Glutamatergic neuron (in vitro differentiated cells): ENCODE results near the gene STAT4. TPM values are rescaled to one million over a fixed set of nuclear protein-coding genes. Genes with fewer than 3 reads are reported as not detected.

Source experiments
- DNase-seq: peaks from one replicate; pipeline ENCODE4 v3.0.0; 2022
- H3K27ac Mint-ChIP-seq: one replicate; pipeline ENCODE4 v1.8.0; 2020; ENCODE audit warnings: mild to moderate bottlenecking, mixed read lengths, inconsistent platforms; ENCODE audit not compliant: unreplicated experiment
- H3K27me3 Mint-ChIP-seq: one replicate; pipeline ENCODE4 v1.8.0; 2020; ENCODE audit warnings: mild to moderate bottlenecking, moderate library complexity, mixed read lengths, inconsistent platforms; ENCODE audit not compliant: unreplicated experiment
- H3K36me3 Mint-ChIP-seq: one replicate; pipeline ENCODE4 v1.8.0; 2020; ENCODE audit warnings: mild to moderate bottlenecking, mixed read lengths, inconsistent platforms; ENCODE audit not compliant: unreplicated experiment
- H3K4me1 Mint-ChIP-seq: one replicate; pipeline ENCODE4 v1.8.0; 2020; ENCODE audit warnings: mild to moderate bottlenecking, low read depth, mixed read lengths, inconsistent platforms; ENCODE audit not compliant: unreplicated experiment
- H3K4me3 Mint-ChIP-seq: one replicate; pipeline ENCODE4 v1.8.0; 2020; ENCODE audit warnings: mild to moderate bottlenecking, mixed read lengths, inconsistent platforms; ENCODE audit not compliant: unreplicated experiment
- H3K9me3 Mint-ChIP-seq: one replicate; pipeline ENCODE4 v1.8.0; 2020; ENCODE audit warnings: mild to moderate bottlenecking, moderate library complexity, mixed read lengths, inconsistent platforms; ENCODE audit not compliant: unreplicated experiment
- CTCF ChIP-seq: fragments of 200-600 bp; sonication (generic); IDR thresholded peaks from one replicate; pipeline ENCODE4 v1.5.0; 2021; ENCODE audit not compliant: partially characterized antibody, unreplicated experiment
- total RNA-seq: library from RNA; stranded (reverse); fragmentation: NEBNext Ultra II Directional; extraction: Animal tissue kit (Norgen Biotek cat#: 25700); gene quantifications from one replicate; pipeline ENCODE4 v1.2.1, GENCODE V29; 2021; ENCODE audit not compliant: unreplicated experiment

STAT4 gene
- total RNA-seq, 1 donor from 2014 or later, result 0.74 TPM

DNA sequence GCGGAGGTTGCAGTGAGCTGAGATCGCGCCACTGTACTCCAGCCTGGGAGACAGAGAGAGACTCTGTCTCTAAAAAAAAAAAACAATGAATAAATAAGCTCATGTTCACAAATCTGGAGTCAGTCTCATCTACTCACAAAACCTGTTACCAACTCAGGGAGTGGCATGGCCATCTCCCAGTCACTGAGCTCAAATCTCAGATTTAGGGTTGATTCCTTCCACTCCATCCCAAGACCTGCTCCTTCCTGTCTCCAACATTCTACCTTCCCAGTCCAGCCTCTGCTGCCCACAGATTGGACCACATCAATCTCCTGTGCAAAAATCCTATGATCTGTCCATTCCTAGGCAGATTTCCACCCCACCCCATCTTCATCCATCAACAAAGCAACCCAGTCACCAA, 138.4 kb downstream of the STAT4 start:
- Mint-ChIP-seq H3K4me1 (no peaks in the 10 kb centered on the region), H3K27me3 (peaks cover 2% of the 10 kb centered on the region)
- TF ChIP-seq CTCF, result no peak

GRCh38 chr2:191010887-191011885, 139.6 kb downstream of the STAT4 start:
- no peak overlapping the region for H3K4me3 Mint-ChIP-seq
- peaks cover 3% of the 10 kb centered on the region for H3K9me3 Mint-ChIP-seq
- H3K27me3 Mint-ChIP-seq, result peaks cover 2% of the 10 kb centered on the region
- peaks cover 7% of the 10 kb centered on the region for H3K36me3 Mint-ChIP-seq
- H3K4me1 Mint-ChIP-seq, result no peaks in the 10 kb centered on the region
- no peak for DNase-seq
- TF ChIP-seq CTCF, result no peak
- no peak overlapping the region for H3K27ac Mint-ChIP-seq

More for the DNA sequence above, 138.4 kb downstream of the STAT4 start:
- DNase-seq, result no peak
- no peak overlapping the region for H3K4me3 Mint-ChIP-seq
- no peaks in the 10 kb centered on the region for H3K36me3 Mint-ChIP-seq
- no peaks in the 10 kb centered on the region for H3K9me3 Mint-ChIP-seq
- no peak overlapping the region for H3K27ac Mint-ChIP-seq

GRCh38 chr2:191009541-191010374, 141.0 kb downstream of the STAT4 start:
- no peak for TF ChIP-seq CTCF
- DNase-seq, result no peak
- no peak overlapping the region for H3K4me3 Mint-ChIP-seq
- H3K9me3 Mint-ChIP-seq, result peaks cover 3% of the 10 kb centered on the region
- no peaks in the 10 kb centered on the region for H3K27me3 Mint-ChIP-seq
- H3K4me1 Mint-ChIP-seq, result no peaks in the 10 kb centered on the region
- no peak overlapping the region for H3K27ac Mint-ChIP-seq
- peaks cover 7% of the 10 kb centered on the region for H3K36me3 Mint-ChIP-seq

DNA sequence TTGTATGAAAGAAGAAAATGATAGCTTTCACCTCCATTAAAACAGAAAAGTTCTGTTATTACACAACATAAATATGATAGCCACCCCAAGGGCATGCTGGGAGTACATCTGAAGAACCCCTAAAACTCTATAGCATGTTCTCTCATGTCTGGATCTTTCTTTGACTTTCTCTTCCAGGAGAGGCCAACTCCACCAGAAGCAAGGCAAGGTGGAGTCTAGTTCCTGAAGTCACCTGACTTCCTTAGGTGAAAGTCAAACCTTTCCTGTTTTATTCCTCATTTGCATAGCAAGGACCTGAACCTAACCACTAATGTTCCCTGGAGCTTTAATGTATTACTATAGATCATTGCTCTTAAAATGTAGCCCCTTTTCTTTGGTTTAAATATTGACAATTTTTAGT, 142.5 kb downstream of the STAT4 start:
- H3K27me3 Mint-ChIP-seq, result no peaks in the 10 kb centered on the region
- no peak overlapping the region for H3K27ac Mint-ChIP-seq
- no peak for TF ChIP-seq CTCF
- DNase-seq, result no peak
- H3K4me3 Mint-ChIP-seq, result no peak overlapping the region
- H3K9me3 Mint-ChIP-seq, result peaks cover 3% of the 10 kb centered on the region
- no peaks in the 10 kb centered on the region for H3K4me1 Mint-ChIP-seq
- peaks cover 8% of the 10 kb centered on the region for H3K36me3 Mint-ChIP-seq
